Liver (tissue), 9 donors: ENCODE measurements around the gene CDK9. TPM values are rescaled to one million over a fixed set of nuclear protein-coding genes. Genes with fewer than 3 reads are reported as not detected.

Experiments
- DNase-seq: peaks from one replicate; pipeline ENCODE4 v3.0.0-alpha.2; 2017; ENCODE audit warnings: low spot score
- H3K27ac ChIP-seq, 2 donors: one replicate each; pipeline ENCODE4 v1.7.0; 2013; ENCODE audit warnings: inconsistent platforms in 2 of 2, low read length in 2 of 2, control low read depth in 1 of 2, low read depth in 1 of 2, mild to moderate bottlenecking in 1 of 2
- H3K27me3 ChIP-seq, 4 donors: one replicate each; pipeline versions ENCODE4 v1.6.1 to v1.7.0; 2013; ENCODE audit warnings: low read length in 3 of 4, inconsistent platforms in 1 of 4, mild to moderate bottlenecking in 1 of 4, moderate library complexity in 1 of 4; ENCODE audit not compliant: control insufficient read depth in 4 of 4, insufficient read depth in 4 of 4
- H3K36me3 ChIP-seq, 4 donors: one replicate each; pipeline versions ENCODE4 v1.6.1 to v1.7.0; 2013; ENCODE audit warnings: low read length in 3 of 4, mild to moderate bottlenecking in 3 of 4, low read depth in 1 of 4, moderate library complexity in 1 of 4; ENCODE audit not compliant: control insufficient read depth in 4 of 4, insufficient read depth in 3 of 4
- H3K4me1 ChIP-seq, 4 donors: one replicate each; pipeline versions ENCODE4 v1.6.1 to v1.7.0; 2013; ENCODE audit warnings: low read length in 3 of 4, mild to moderate bottlenecking in 3 of 4, moderate library complexity in 1 of 4; ENCODE audit not compliant: control insufficient read depth in 4 of 4, insufficient read depth in 4 of 4
- H3K4me3 ChIP-seq, 3 donors: one replicate each; pipeline versions ENCODE4 v1.6.1 to v1.7.0; 2013; ENCODE audit warnings: low read length in 3 of 3, control low read depth in 1 of 3, low read depth in 1 of 3, mild to moderate bottlenecking in 1 of 3
- H3K9ac ChIP-seq, 2 donors: one replicate each; pipeline ENCODE4 v1.7.0; 2013; ENCODE audit warnings: low read length in 2 of 2, mild to moderate bottlenecking in 2 of 2, moderate library complexity in 2 of 2, control low read depth in 1 of 2, low read depth in 1 of 2
- H3K9me3 ChIP-seq, 4 donors: one replicate each; pipeline versions ENCODE4 v1.6.1 to v1.7.0; 2013; ENCODE audit warnings: low read length in 3 of 4; ENCODE audit not compliant: control insufficient read depth in 4 of 4
- CTCF ChIP-seq: fragments of 150-350 bp; IDR thresholded peaks from 2 replicates; pipeline ENCODE4 v1.5.1; 2017; ENCODE audit warnings: improper control_type of control experiment, low read depth, low read length; ENCODE audit not compliant: missing input control
- EGR1 ChIP-seq, 2 donors: IDR thresholded peaks; 2 replicates each; pipeline ENCODE4 v1.6.1; 2016 to 2018; ENCODE audit warnings: antibody characterized with exemption in 2 of 2, low read depth in 2 of 2
- FOXA1 ChIP-seq: IDR thresholded peaks from 2 replicates; pipeline ENCODE4 v1.6.1; 2016; ENCODE audit warnings: antibody characterized with exemption
- FOXA2 ChIP-seq: IDR thresholded peaks from 2 replicates; pipeline ENCODE4 v1.6.1; 2016; ENCODE audit warnings: antibody characterized with exemption
- GABPA ChIP-seq, 2 donors: IDR thresholded peaks in 1 of 2; conservative IDR thresholded peaks in 1 of 2; 2 replicates each; pipeline ENCODE4 v1.6.1; 2016; ENCODE audit warnings: antibody characterized with exemption in 2 of 2, mild to moderate bottlenecking in 1 of 2, moderate library complexity in 1 of 2
- HNF4A ChIP-seq, 2 donors: conservative IDR thresholded peaks; 2 replicates each; pipeline ENCODE4 v1.6.1; 2016; ENCODE audit warnings: antibody characterized with exemption in 2 of 2, mild to moderate bottlenecking in 2 of 2
- HNF4G ChIP-seq: IDR thresholded peaks from 2 replicates; pipeline ENCODE4 v1.6.1; 2016; ENCODE audit warnings: antibody characterized with exemption
- JUND ChIP-seq, 2 donors: IDR thresholded peaks; 2 replicates each; pipeline ENCODE4 v1.6.1; 2016; ENCODE audit warnings: antibody characterized with exemption in 2 of 2
- NR2F2 ChIP-seq: IDR thresholded peaks from 2 replicates; pipeline ENCODE4 v1.6.1; 2016; ENCODE audit warnings: antibody characterized with exemption
- RAD21 ChIP-seq, 2 donors: IDR thresholded peaks; 2 replicates each; pipeline ENCODE4 v1.6.1; 2016; ENCODE audit warnings: antibody characterized with exemption in 2 of 2, mild to moderate bottlenecking in 2 of 2
- RXRA ChIP-seq, 2 donors: IDR thresholded peaks; 2 replicates each; pipeline ENCODE4 v1.6.1; 2017 to 2018; ENCODE audit warnings: antibody characterized with exemption in 2 of 2, mild to moderate bottlenecking in 1 of 2
- SP1 ChIP-seq: IDR thresholded peaks from 2 replicates; pipeline ENCODE4 v1.6.1; 2018; ENCODE audit warnings: antibody characterized with exemption, mild to moderate bottlenecking
- TAF1 ChIP-seq: conservative IDR thresholded peaks from 2 replicates; pipeline ENCODE4 v1.6.1; 2016; ENCODE audit warnings: antibody characterized with exemption, mild to moderate bottlenecking
- YY1 ChIP-seq: IDR thresholded peaks from 2 replicates; pipeline ENCODE4 v1.6.1; 2016; ENCODE audit warnings: antibody characterized with exemption, mild to moderate bottlenecking
- WGBS: extraction: QIAGEN DNeasy Blood & Tissue Kit; methylation state at CpG from one replicate; pipeline ENCODE4 v1.1.7; 2013; 5-methylcytosine and 5-hydroxymethylcytosine counted together
- polyA plus RNA-seq, 2 donors: library from polyadenylated mRNA; stranded (reverse) in 1 of 2; unstranded in 1 of 2; fragments of 200-250 nt in 1 of 2; fragments of >200 nt in 1 of 2; fragmentation: Nextera tagmentation in 1 of 2; extraction: Ambion mirVana in 1 of 2; gene quantifications; one replicate each; pipeline versions ENCODE4 v1.2.1 to v1.2.3, GENCODE V29; 2013 to 2015
- total RNA-seq, 2 donors: library from RNA; depleted of rRNA; stranded (reverse); fragments of >200 nt; gene quantifications; one replicate each; pipeline ENCODE4 v1.2.3, GENCODE V29; 2014
- TF ChIP-seq, protein P1 (sequence below): IDR thresholded peaks from 2 replicates; pipeline ENCODE4 v1.6.1; 2016; ENCODE audit warnings: antibody characterized with exemption, mild to moderate bottlenecking
- TF ChIP-seq, protein P2 (sequence below): IDR thresholded peaks from 2 replicates; pipeline ENCODE4 v1.6.1; 2016; ENCODE audit warnings: antibody characterized with exemption
- TF ChIP-seq, protein P3 (sequence below): IDR thresholded peaks from 2 replicates; pipeline ENCODE4 v1.6.1; 2016; ENCODE audit warnings: antibody characterized with exemption
- TF ChIP-seq, protein P4 (sequence below): IDR thresholded peaks from 2 replicates; pipeline ENCODE4 v1.6.1; 2016; ENCODE audit warnings: antibody characterized with exemption
- donor health status: healthy.
- donor health status: healthy.
- donor health status: healthy.
- donor health status: healthy.
- donor health status: healthy.

The CDK9 gene
- total and polyA plus RNA-seq, 4 donors = 31.8 to 41.4 (median 36.8) TPM

GRCh38 chr9:127796225-127796813 is 10.5 kb downstream of the CDK9 start:
- no peaks in the 10 kb centered on the region for H3K27me3 ChIP-seq
- DNase-seq = no peak
- H3K9ac ChIP-seq = peak overlapping the region in 1 of 2 donors; percentile 68
- H3K9me3 ChIP-seq = no peaks in the 10 kb centered on the region
- peak overlapping the region; percentile 63 to 80 for H3K27ac ChIP-seq
- H3K36me3 ChIP-seq = peaks cover 0 to 2% (median 0%) of the 10 kb centered on the region in 4 donors
- peaks cover 21 to 71% (median 49%) of the 10 kb centered on the region in 4 donors for H3K4me1 ChIP-seq
- 26% methylated on average over 8 of the region's 8 CpGs for WGBS
- H3K4me3 ChIP-seq = no peak overlapping the region
- TF ChIP-seq SP1 (peak; percentile 91), NR2F2 (peak; percentile 93), JUND (IDR thresholded peaks at IDR 0.05) (peak in 1 of 2 donors; percentile 83), GABPA (IDR thresholded peaks at IDR 0.05 in 1 of 2, conservative IDR thresholded peaks at IDR 0.05 in 1 of 2) (no peak), RAD21 (IDR thresholded peaks at IDR 0.05) (peak; percentile 19 to 39), EGR1 (IDR thresholded peaks at IDR 0.05; ENCODE audit: low read depth in 2 of 2) (peak in 1 of 2 donors; percentile 44), TAF1 (no peak), FOXA2 (peak; percentile 32), CTCF (no peak), FOXA1 (peak; percentile 14), RXRA (IDR thresholded peaks at IDR 0.05) (peak; percentile 89 to 96), HNF4A (conservative IDR thresholded peaks at IDR 0.05) (peak; percentile 87 to 90), YY1 (peak; percentile 69), HNF4G (peak; percentile 42)
- TF ChIP-seq, protein P1, sequence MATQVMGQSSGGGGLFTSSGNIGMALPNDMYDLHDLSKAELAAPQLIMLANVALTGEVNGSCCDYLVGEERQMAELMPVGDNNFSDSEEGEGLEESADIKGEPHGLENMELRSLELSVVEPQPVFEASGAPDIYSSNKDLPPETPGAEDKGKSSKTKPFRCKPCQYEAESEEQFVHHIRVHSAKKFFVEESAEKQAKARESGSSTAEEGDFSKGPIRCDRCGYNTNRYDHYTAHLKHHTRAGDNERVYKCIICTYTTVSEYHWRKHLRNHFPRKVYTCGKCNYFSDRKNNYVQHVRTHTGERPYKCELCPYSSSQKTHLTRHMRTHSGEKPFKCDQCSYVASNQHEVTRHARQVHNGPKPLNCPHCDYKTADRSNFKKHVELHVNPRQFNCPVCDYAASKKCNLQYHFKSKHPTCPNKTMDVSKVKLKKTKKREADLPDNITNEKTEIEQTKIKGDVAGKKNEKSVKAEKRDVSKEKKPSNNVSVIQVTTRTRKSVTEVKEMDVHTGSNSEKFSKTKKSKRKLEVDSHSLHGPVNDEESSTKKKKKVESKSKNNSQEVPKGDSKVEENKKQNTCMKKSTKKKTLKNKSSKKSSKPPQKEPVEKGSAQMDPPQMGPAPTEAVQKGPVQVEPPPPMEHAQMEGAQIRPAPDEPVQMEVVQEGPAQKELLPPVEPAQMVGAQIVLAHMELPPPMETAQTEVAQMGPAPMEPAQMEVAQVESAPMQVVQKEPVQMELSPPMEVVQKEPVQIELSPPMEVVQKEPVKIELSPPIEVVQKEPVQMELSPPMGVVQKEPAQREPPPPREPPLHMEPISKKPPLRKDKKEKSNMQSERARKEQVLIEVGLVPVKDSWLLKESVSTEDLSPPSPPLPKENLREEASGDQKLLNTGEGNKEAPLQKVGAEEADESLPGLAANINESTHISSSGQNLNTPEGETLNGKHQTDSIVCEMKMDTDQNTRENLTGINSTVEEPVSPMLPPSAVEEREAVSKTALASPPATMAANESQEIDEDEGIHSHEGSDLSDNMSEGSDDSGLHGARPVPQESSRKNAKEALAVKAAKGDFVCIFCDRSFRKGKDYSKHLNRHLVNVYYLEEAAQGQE = peak; percentile 70
- TF ChIP-seq, protein P2, sequence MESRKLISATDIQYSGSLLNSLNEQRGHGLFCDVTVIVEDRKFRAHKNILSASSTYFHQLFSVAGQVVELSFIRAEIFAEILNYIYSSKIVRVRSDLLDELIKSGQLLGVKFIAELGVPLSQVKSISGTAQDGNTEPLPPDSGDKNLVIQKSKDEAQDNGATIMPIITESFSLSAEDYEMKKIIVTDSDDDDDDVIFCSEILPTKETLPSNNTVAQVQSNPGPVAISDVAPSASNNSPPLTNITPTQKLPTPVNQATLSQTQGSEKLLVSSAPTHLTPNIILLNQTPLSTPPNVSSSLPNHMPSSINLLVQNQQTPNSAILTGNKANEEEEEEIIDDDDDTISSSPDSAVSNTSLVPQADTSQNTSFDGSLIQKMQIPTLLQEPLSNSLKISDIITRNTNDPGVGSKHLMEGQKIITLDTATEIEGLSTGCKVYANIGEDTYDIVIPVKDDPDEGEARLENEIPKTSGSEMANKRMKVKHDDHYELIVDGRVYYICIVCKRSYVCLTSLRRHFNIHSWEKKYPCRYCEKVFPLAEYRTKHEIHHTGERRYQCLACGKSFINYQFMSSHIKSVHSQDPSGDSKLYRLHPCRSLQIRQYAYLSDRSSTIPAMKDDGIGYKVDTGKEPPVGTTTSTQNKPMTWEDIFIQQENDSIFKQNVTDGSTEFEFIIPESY = peak; percentile 97
- TF ChIP-seq, protein P3, sequence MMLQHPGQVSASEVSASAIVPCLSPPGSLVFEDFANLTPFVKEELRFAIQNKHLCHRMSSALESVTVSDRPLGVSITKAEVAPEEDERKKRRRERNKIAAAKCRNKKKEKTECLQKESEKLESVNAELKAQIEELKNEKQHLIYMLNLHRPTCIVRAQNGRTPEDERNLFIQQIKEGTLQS = no peak
- TF ChIP-seq, protein P4, sequence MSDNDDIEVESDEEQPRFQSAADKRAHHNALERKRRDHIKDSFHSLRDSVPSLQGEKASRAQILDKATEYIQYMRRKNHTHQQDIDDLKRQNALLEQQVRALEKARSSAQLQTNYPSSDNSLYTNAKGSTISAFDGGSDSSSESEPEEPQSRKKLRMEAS = peak; percentile 50
